PC-3 (cell line): Measurements from ENCODE around the gene ABCC10.

ENCODE experiments used
- CTCF ChIP-seq: fragments of 300-600 bp; sonication (generic); conservative IDR thresholded peaks from 2 replicates; pipeline ENCODE4 v1.5.1; 2017; ENCODE audit warnings: antibody characterized with exemption, low read depth, mild to moderate bottlenecking, low read length
- EZH2 ChIP-seq: fragments of 300-600 bp; sonication (generic); IDR thresholded peaks from one replicate; pipeline ENCODE4 v1.6.1; 2017; ENCODE audit warnings: antibody characterized with exemption, mild to moderate bottlenecking, low read length; ENCODE audit not compliant: unreplicated experiment
- EZH2phosphoT487 ChIP-seq: fragments of 300-600 bp; sonication (generic); IDR thresholded peaks from 2 replicates; pipeline ENCODE4 v1.6.1; 2018; ENCODE audit warnings: mild to moderate bottlenecking, antibody characterized with exemption, low read length, borderline replicate concordance

DNA sequence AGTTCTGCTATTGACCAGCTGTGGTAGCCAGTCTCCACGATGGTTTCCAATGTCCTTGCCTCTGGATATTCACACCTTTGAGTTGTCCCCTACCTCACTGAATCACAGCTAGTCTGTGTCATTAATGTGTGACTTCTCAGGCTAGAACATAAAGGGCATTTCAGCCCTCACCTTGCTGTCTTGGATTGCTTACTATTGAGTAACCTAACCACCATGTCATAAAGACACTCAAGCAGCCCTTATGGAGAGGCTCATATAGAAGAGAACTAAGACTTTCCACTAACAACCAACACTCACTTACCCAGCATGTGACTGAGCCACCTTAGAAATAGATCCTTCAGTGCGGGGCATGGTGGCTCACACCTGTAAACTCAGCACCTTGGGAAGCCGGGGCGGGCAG is 19.1 kb upstream of the ABCC10 start:
- TF ChIP-seq CTCF = no peak
- TF ChIP-seq EZH2 = no peak
- no peak for TF ChIP-seq EZH2phosphoT487
